GM23338 (cell line): ENCODE data around the gene COL6A1. TPM values are rescaled to one million over a fixed set of nuclear protein-coding genes. Genes with fewer than 3 reads are reported as not detected.
A peak's percentile ranks its signal among the peaks of the same experiment; 100 is the strongest.

Experiments used
- ATAC-seq: fragments of 200-7000 bp; cut with Tn5 transposase; 3 replicates; pipeline ENCODE4 v1.9.1; 2020
- DNase-seq: peaks from one replicate; pipeline ENCODE4 v3.0.0-alpha.2; 2015; ENCODE audit warnings: low spot score
- H2AFZ ChIP-seq: fragments of 200-600 bp; sonication (generic); 2 replicates; pipeline ENCODE4 v1.8.0; 2016; ENCODE audit warnings: antibody characterized with exemption, mild to moderate bottlenecking, moderate library complexity
- H3F3A ChIP-seq: fragments of 200-600 bp; sonication (generic); replicated peaks from 2 replicates; pipeline ENCODE4 v1.8.0; 2017; ENCODE audit warnings: antibody characterized with exemption, mixed run types, low read depth
- H3K27ac ChIP-seq: fragments of 200-600 bp; sonication (generic); 2 replicates; pipeline ENCODE4 v1.6.1; 2016; ENCODE audit warnings: low read depth
- H3K27me3 ChIP-seq: fragments of 200-600 bp; sonication (generic); 2 replicates; pipeline ENCODE4 v1.8.0; 2016; ENCODE audit warnings: mild to moderate bottlenecking, mixed run types, moderate library complexity; ENCODE audit not compliant: insufficient read depth
- H3K36me3 ChIP-seq: fragments of 200-600 bp; sonication (generic); 2 replicates; pipeline ENCODE4 v1.8.0; 2016; ENCODE audit warnings: mild to moderate bottlenecking; ENCODE audit not compliant: insufficient read depth
- H3K4me1 ChIP-seq: fragments of 200-600 bp; sonication (generic); 2 replicates; pipeline ENCODE4 v1.8.0; 2016; ENCODE audit warnings: mild to moderate bottlenecking, moderate library complexity; ENCODE audit not compliant: insufficient read depth
- H3K4me2 ChIP-seq: fragments of 200-600 bp; sonication (generic); 2 replicates; pipeline ENCODE4 v1.7.1; 2017; ENCODE audit warnings: mixed run types
- H3K4me3 ChIP-seq: fragments of 200-600 bp; sonication (generic); 2 replicates; pipeline ENCODE4 v1.6.1; 2016; ENCODE audit warnings: mixed run types
- H3K79me2 ChIP-seq: fragments of 200-600 bp; sonication (generic); replicated peaks from 2 replicates; pipeline ENCODE4 v1.8.0; 2017; ENCODE audit warnings: mild to moderate bottlenecking; ENCODE audit not compliant: insufficient read depth
- H3K9me2 ChIP-seq: fragments of 200-600 bp; sonication (generic); 2 replicates; pipeline ENCODE4 v1.8.0; 2017; ENCODE audit not compliant: insufficient read depth
- H4K20me1 ChIP-seq: fragments of 200-600 bp; sonication (generic); replicated peaks from 2 replicates; pipeline ENCODE4 v1.8.0; 2017; ENCODE audit warnings: mild to moderate bottlenecking; ENCODE audit not compliant: insufficient read depth
- H3K27ac Mint-ChIP-seq: 2 replicates; pipeline ENCODE4 v1.8.0; 2020; ENCODE audit warnings: inconsistent platforms, mild to moderate bottlenecking, moderate library complexity, mixed read lengths
- H3K27me3 Mint-ChIP-seq: 3 replicates; pipeline ENCODE4 v1.8.0; 2022; ENCODE audit warnings: low read depth, mild to moderate bottlenecking, moderate library complexity, mixed read lengths, inconsistent platforms; ENCODE audit not compliant: insufficient read depth, poor library complexity
- H3K36me3 Mint-ChIP-seq: 3 replicates; pipeline ENCODE4 v1.8.0; 2021; ENCODE audit warnings: low read depth, mild to moderate bottlenecking, inconsistent platforms, moderate library complexity, mixed read lengths
- H3K4me1 Mint-ChIP-seq: 3 replicates; pipeline ENCODE4 v1.8.0; 2020; ENCODE audit warnings: mild to moderate bottlenecking, inconsistent platforms, mixed read lengths
- H3K4me3 Mint-ChIP-seq: 3 replicates; pipeline ENCODE4 v1.8.0; 2021; ENCODE audit warnings: moderate library complexity, mild to moderate bottlenecking, inconsistent platforms, mixed read lengths
- H3K9me3 Mint-ChIP-seq: 3 replicates; pipeline ENCODE4 v1.8.0; 2020; ENCODE audit warnings: moderate library complexity, mild to moderate bottlenecking, inconsistent platforms, mixed read lengths
- CREB1 ChIP-seq: fragments of 250-450 bp; sonication (Bioruptor Pico); IDR thresholded peaks from 2 replicates; pipeline ENCODE4 v1.5.0; 2020; ENCODE audit warnings: low read depth, mild to moderate bottlenecking, moderate library complexity
- EZH2 ChIP-seq: fragments of 200-600 bp; sonication (generic); IDR thresholded peaks from one replicate; pipeline ENCODE4 v1.8.0; 2017; ENCODE audit warnings: antibody characterized with exemption, mild to moderate bottlenecking, low read depth; ENCODE audit not compliant: unreplicated experiment
- EZH2phosphoT487 ChIP-seq: fragments of 200-600 bp; sonication (generic); IDR thresholded peaks from one replicate; pipeline ENCODE4 v1.8.1; 2018; ENCODE audit warnings: antibody characterized with exemption; ENCODE audit not compliant: unreplicated experiment
- JUNB ChIP-seq: IDR thresholded peaks from one replicate; pipeline ENCODE4 v1.6.1; 2016; ENCODE audit warnings: antibody characterized with exemption; ENCODE audit not compliant: unreplicated experiment
- NANOG ChIP-seq: IDR thresholded peaks from 2 replicates; pipeline ENCODE4 v1.6.1; 2016; ENCODE audit warnings: antibody characterized with exemption, borderline replicate concordance
- POLR2AphosphoS5 ChIP-seq: IDR thresholded peaks from 2 replicates; pipeline ENCODE4 v1.6.1; 2016; ENCODE audit warnings: antibody characterized with exemption, low read depth
- STAT1 ChIP-seq: IDR thresholded peaks from one replicate; pipeline ENCODE4 v1.6.1; 2016; ENCODE audit warnings: antibody characterized with exemption; ENCODE audit not compliant: unreplicated experiment
- ZNF114 ChIP-seq: fragments of 250-450 bp; sonication (Bioruptor Pico); IDR thresholded peaks from 2 replicates; pipeline ENCODE4 v1.5.0; 2020; ENCODE audit warnings: mild to moderate bottlenecking, moderate library complexity
- ZNF331 ChIP-seq: fragments of 250-450 bp; sonication (Bioruptor Pico); IDR thresholded peaks from 2 replicates; pipeline ENCODE4 v1.5.0; 2020; ENCODE audit warnings: low read depth, mild to moderate bottlenecking, moderate library complexity
- polyA plus RNA-seq: library from polyadenylated mRNA; unstranded; fragments of >200 nt; fragmentation: Nextera tagmentation; extraction: Ambion mirVana; gene quantifications from 2 replicates; pipeline ENCODE4 v1.2.1, GENCODE V29; 2016
- total RNA-seq: library from RNA; depleted of rRNA; stranded (reverse); fragments of >200 nt; shearing (Covaris generic); gene quantifications from 2 replicates; pipeline ENCODE4 v1.2.3, GENCODE V29; 2014
- TF ChIP-seq, protein P1 (sequence below), 2 experiments: fragments of 200-600 bp in 1 of 2; sonication (generic) in 1 of 2; conservative IDR thresholded peaks; 2 replicates each; pipeline versions ENCODE4 v1.5.1 to v1.6.1; 2016 to 2017; ENCODE audit warnings: antibody characterized with exemption in 2 of 2, low read depth in 2 of 2, mild to moderate bottlenecking in 2 of 2, moderate library complexity in 1 of 2
- TF ChIP-seq, protein P2 (sequence below): IDR thresholded peaks from 2 replicates; pipeline ENCODE4 v1.6.1; 2016; ENCODE audit warnings: antibody characterized with exemption
- TF ChIP-seq, protein P3 (sequence below): IDR thresholded peaks from one replicate; pipeline ENCODE4 v1.6.1; 2018; ENCODE audit warnings: antibody characterized with exemption; ENCODE audit not compliant: unreplicated experiment
- TF ChIP-seq, protein P4 (sequence below): fragments of 250-450 bp; sonication (Bioruptor Pico); IDR thresholded peaks from 2 replicates; pipeline ENCODE4 v1.5.0; 2020; ENCODE audit warnings: mild to moderate bottlenecking, moderate library complexity

COL6A1 gene
- total and polyA plus RNA-seq, 2 experiments from 2014 or later: 76.0 to 180 TPM

DNA sequence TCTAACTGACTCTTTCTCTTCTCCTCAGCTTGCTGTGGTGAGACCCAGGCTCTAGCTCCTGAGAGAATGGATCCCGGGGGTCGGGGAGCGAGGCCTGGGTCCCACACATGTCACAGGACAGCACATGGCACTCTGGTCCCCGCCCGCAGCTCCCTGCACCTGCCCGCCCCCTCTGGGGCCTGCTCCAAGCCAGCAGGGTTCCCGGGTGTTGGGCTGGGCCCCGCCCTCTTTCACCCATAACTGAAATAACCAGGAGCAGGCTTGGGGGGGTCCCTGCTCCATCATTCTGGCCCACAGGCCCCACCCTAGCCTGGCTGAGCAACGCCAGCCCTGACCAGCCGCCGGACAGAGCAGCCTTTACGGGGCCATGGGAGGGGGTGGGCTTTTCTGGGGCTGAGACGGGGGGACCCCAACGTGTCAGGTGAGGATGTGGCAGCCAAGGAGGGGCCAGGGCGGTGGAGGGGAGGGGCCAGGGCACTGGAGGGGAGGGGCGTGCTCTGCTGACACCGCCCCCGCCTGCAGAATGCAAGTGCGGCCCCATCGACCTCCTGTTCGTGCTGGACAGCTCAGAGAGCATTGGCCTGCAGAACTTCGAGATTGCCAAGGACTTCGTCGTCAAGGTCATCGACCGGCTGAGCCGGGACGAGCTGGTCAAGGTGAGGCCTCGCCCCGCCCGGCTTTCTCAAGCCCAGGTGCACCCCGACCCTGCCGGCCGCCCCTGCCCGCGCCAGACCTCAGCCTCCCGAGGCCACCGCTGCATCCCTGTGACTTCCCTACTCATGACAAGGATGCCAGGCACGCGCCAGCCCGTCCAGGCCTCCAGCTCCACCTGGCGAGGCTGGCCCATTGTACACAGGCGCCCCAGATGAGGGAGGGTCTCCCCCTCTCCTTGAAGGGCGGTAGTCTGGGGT is 19.4 kb downstream of the COL6A1 start:
- no peak overlapping the region for H2AFZ ChIP-seq
- 0 out of 2 replicates have a peak, but pooled peaks cover 6% of the 10 kb centered on the region for H3K36me3 ChIP-seq
- H3K9me2 ChIP-seq: no peaks in the 10 kb centered on the region
- Mint-ChIP-seq H3K4me1 (no peaks in the 10 kb centered on the region), H3K9me3 (peaks cover 3% of the 10 kb centered on the region), H3K36me3 (peaks cover 11% of the 10 kb centered on the region), H3K27me3 (peaks cover 6% of the 10 kb centered on the region), H3K4me3 (no peak overlapping the region), H3K27ac (no peak overlapping the region)
- no peaks in the 10 kb centered on the region for H3F3A ChIP-seq
- no peak for DNase-seq
- no peak overlapping the region for H3K4me3 ChIP-seq
- no peaks in the 10 kb centered on the region for H3K4me1 ChIP-seq
- no peak overlapping the region for H3K27ac ChIP-seq
- peak; percentile 61 for ATAC-seq
- no peaks in the 10 kb centered on the region for H3K79me2 ChIP-seq
- no peaks in the 10 kb centered on the region; the same call in 1 of the 2 replicates for H4K20me1 ChIP-seq
- TF ChIP-seq, protein P1, sequence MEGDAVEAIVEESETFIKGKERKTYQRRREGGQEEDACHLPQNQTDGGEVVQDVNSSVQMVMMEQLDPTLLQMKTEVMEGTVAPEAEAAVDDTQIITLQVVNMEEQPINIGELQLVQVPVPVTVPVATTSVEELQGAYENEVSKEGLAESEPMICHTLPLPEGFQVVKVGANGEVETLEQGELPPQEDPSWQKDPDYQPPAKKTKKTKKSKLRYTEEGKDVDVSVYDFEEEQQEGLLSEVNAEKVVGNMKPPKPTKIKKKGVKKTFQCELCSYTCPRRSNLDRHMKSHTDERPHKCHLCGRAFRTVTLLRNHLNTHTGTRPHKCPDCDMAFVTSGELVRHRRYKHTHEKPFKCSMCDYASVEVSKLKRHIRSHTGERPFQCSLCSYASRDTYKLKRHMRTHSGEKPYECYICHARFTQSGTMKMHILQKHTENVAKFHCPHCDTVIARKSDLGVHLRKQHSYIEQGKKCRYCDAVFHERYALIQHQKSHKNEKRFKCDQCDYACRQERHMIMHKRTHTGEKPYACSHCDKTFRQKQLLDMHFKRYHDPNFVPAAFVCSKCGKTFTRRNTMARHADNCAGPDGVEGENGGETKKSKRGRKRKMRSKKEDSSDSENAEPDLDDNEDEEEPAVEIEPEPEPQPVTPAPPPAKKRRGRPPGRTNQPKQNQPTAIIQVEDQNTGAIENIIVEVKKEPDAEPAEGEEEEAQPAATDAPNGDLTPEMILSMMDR (conservative IDR thresholded peaks at IDR 0.05; ENCODE audit: low read depth in 2 of 2): no peak
- TF ChIP-seq, protein P2, sequence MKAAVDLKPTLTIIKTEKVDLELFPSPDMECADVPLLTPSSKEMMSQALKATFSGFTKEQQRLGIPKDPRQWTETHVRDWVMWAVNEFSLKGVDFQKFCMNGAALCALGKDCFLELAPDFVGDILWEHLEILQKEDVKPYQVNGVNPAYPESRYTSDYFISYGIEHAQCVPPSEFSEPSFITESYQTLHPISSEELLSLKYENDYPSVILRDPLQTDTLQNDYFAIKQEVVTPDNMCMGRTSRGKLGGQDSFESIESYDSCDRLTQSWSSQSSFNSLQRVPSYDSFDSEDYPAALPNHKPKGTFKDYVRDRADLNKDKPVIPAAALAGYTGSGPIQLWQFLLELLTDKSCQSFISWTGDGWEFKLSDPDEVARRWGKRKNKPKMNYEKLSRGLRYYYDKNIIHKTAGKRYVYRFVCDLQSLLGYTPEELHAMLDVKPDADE: no peak
- TF ChIP-seq, protein P3, sequence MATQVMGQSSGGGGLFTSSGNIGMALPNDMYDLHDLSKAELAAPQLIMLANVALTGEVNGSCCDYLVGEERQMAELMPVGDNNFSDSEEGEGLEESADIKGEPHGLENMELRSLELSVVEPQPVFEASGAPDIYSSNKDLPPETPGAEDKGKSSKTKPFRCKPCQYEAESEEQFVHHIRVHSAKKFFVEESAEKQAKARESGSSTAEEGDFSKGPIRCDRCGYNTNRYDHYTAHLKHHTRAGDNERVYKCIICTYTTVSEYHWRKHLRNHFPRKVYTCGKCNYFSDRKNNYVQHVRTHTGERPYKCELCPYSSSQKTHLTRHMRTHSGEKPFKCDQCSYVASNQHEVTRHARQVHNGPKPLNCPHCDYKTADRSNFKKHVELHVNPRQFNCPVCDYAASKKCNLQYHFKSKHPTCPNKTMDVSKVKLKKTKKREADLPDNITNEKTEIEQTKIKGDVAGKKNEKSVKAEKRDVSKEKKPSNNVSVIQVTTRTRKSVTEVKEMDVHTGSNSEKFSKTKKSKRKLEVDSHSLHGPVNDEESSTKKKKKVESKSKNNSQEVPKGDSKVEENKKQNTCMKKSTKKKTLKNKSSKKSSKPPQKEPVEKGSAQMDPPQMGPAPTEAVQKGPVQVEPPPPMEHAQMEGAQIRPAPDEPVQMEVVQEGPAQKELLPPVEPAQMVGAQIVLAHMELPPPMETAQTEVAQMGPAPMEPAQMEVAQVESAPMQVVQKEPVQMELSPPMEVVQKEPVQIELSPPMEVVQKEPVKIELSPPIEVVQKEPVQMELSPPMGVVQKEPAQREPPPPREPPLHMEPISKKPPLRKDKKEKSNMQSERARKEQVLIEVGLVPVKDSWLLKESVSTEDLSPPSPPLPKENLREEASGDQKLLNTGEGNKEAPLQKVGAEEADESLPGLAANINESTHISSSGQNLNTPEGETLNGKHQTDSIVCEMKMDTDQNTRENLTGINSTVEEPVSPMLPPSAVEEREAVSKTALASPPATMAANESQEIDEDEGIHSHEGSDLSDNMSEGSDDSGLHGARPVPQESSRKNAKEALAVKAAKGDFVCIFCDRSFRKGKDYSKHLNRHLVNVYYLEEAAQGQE: no peak
- no peak for TF ChIP-seq STAT1
- TF ChIP-seq, protein P4, sequence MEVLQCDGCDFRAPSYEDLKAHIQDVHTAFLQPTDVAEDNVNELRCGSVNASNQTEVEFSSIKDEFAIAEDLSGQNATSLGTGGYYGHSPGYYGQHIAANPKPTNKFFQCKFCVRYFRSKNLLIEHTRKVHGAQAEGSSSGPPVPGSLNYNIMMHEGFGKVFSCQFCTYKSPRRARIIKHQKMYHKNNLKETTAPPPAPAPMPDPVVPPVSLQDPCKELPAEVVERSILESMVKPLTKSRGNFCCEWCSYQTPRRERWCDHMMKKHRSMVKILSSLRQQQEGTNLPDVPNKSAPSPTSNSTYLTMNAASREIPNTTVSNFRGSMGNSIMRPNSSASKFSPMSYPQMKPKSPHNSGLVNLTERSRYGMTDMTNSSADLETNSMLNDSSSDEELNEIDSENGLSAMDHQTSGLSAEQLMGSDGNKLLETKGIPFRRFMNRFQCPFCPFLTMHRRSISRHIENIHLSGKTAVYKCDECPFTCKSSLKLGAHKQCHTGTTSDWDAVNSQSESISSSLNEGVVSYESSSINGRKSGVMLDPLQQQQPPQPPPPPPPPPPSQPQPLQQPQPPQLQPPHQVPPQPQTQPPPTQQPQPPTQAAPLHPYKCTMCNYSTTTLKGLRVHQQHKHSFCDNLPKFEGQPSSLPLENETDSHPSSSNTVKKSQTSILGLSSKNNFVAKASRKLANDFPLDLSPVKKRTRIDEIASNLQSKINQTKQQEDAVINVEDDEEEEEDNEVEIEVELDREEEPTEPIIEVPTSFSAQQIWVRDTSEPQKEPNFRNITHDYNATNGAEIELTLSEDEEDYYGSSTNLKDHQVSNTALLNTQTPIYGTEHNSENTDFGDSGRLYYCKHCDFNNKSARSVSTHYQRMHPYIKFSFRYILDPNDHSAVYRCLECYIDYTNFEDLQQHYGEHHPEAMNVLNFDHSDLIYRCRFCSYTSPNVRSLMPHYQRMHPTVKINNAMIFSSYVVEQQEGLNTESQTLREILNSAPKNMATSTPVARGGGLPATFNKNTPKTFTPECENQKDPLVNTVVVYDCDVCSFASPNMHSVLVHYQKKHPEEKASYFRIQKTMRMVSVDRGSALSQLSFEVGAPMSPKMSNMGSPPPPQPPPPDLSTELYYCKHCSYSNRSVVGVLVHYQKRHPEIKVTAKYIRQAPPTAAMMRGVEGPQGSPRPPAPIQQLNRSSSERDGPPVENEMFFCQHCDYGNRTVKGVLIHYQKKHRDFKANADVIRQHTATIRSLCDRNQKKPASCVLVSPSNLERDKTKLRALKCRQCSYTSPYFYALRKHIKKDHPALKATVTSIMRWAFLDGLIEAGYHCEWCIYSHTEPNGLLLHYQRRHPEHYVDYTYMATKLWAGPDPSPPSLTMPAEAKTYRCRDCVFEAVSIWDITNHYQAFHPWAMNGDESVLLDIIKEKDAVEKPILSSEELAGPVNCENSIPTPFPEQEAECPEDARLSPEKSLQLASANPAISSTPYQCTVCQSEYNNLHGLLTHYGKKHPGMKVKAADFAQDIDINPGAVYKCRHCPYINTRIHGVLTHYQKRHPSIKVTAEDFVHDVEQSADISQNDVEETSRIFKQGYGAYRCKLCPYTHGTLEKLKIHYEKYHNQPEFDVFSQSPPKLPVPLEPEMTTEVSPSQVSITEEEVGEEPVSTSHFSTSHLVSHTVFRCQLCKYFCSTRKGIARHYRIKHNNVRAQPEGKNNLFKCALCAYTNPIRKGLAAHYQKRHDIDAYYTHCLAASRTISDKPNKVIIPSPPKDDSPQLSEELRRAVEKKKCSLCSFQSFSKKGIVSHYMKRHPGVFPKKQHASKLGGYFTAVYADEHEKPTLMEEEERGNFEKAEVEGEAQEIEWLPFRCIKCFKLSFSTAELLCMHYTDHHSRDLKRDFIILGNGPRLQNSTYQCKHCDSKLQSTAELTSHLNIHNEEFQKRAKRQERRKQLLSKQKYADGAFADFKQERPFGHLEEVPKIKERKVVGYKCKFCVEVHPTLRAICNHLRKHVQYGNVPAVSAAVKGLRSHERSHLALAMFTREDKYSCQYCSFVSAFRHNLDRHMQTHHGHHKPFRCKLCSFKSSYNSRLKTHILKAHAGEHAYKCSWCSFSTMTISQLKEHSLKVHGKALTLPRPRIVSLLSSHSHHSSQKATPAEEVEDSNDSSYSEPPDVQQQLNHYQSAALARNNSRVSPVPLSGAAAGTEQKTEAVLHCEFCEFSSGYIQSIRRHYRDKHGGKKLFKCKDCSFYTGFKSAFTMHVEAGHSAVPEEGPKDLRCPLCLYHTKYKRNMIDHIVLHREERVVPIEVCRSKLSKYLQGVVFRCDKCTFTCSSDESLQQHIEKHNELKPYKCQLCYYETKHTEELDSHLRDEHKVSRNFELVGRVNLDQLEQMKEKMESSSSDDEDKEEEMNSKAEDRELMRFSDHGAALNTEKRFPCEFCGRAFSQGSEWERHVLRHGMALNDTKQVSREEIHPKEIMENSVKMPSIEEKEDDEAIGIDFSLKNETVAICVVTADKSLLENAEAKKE (CRISPR knock-in tag): no peak
- no peak for TF ChIP-seq NANOG
- TF ChIP-seq CREB1 (CRISPR knock-in tag): no peak
- no peak for TF ChIP-seq ZNF331 (CRISPR knock-in tag)
- no peak for TF ChIP-seq ZNF114 (CRISPR knock-in tag)
- TF ChIP-seq JUNB: no peak
- no peak for TF ChIP-seq EZH2phosphoT487
- no peak for TF ChIP-seq EZH2
- TF ChIP-seq POLR2AphosphoS5: no peak
- no peaks in the 10 kb centered on the region for H3K27me3 ChIP-seq
- no peak overlapping the region for H3K4me2 ChIP-seq
